Activated T-helper 1 cell treated with Interleukin-2 at 50 U/mL for 16 hours (primary cell): ENCODE data around the gene B3GALT6.
"Not testable (repeated sequence)": the region's sequence is repeated elsewhere in the genome, so short reads cannot be mapped to it uniquely, and the experiment has no call there.

Experiments
- DNase-seq: peaks from one replicate; pipeline ENCODE4 v3.0.0-alpha.2; 2020; ENCODE audit warnings: low read depth

B3GALT6 gene

DNA sequence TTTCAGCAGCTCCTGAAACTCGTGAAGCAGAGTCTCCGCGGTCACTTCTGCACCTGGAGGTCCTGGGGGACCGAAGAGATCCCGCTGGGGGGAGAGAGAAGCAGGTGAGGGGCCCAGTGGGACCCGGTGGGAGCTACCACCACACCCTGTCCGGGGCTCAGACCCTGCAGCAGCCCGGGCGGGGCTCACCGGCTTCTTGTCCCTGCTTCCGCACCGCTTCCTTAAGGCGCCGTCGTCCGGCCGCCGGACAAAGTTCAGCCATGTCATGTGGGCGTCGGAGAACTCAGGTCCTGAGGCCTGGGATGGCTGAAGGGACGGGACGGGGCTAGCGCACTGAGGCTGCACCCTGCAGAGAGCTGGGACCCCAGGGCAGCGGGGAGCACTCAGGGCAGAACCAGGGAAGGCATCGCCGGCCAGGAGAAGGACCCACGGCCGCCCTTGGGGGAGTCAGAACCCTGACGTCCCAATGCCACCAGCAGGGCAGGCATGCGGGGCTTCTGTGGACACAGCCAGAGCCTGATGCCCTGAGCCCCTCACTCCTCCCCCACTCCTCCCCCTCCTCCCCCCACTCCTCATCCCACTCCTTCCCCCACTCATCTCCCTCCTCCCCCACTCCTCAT, 12.3 kb downstream of the B3GALT6 start:
- DNase-seq, result no peak

GRCh38 chr1:1245178-1245816, 13.3 kb downstream of the B3GALT6 start:
- DNase-seq, result no peak

DNA sequence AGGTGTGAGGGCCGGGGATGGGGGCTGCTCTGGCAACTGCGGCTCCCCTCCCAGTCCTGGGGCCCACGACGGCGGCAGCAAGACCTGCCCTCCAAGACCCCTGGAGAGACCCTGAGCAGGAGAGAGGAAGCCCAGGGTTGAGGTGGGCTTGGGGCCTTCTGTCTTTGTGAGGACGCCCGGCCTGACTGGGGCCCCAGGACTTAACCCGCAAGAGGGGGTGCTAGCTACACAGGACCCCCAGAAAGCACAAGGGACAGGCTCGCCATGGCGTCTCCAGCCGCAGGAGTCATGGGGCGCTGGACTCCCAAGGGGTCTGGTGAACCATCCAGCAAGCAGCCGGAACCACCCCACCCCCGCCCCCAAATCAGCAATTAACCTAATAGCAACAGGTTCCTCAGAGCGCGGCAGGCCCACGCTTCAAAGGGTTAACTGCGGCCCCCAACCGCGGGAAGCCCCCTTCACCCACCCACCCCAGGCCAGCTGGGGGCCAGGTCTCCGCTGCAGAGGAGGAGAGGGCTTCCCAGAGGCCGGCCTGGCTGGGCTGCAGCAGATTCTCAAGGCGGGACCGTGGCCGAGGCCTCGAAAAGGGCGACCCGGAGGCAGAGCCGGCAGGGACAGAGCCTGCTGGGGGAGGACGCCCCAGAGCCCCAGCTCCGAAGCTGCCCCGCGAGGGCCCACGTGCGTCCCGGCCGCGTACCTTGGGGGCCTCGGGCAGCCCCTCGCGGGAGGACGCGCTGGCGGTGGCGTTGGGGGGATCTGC, 14.0 kb downstream of the B3GALT6 start:
- DNase-seq, result no peak

- DNase-seq, result no peak
Observed at GRCh38 chr1:1246577-1247340, 14.7 kb downstream of the B3GALT6 start, which contains the start of gene C1QTNF12. C1QTNF12 (minus strand) TSS chr1:1246722; CDS start chr1:1246690, 32 bp downstream.

GRCh38 chr1:1247341-1247913, 15.4 kb downstream of the B3GALT6 start:
- no peak for DNase-seq

- DNase-seq, result not testable (repeated sequence)
Observed at GRCh38 chr1:1248009-1248913, 16.2 kb downstream of the B3GALT6 start.

DNA sequence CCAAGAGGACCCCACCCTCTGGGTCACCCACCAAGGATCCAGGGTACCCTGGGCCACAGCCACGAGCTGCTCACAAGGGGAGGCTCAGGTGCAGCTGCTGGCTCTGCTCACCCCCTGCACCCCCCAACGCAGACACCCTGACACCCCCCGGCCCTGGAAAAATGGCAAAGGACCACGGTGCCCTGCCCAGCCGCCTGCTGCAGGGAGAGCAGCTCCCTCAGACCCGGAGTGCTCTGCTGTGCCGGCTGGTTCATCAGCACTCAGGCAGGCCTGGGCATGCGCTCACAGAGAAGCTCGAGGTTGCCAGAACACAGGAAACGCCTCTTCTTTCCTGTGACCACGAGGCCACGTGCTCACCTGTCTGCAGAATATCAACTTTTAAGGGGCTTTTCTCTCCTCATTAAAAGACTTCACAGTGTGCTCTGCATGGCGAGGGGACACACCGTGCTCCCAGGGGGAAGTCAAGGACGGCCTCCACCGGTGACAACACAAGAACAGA, 18.8 kb downstream of the B3GALT6 start:
- DNase-seq, result peak; percentile 59

DNA sequence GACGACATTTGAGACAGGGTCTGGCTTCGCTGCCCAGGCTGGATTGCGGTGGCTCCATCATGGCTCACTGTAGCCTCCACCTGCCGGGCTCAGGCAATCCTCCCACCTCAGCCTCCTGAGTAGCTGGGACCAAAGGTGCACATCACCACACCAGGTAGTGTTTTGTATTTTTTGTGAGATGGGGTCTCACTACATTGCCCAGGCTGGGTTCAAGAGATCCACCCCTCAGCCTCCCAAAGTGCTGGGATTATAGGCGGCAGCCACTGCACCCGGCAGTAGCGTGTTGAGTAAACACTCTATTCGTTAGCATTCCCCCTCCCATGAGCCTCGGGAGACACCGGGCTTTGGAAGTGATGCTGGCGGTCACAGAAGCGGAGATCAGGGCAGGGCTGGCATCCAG, 21.3 kb downstream of the B3GALT6 start:
- no peak for DNase-seq

- no peak for DNase-seq
Observed at GRCh38 chr1:1253972-1254666, 22.1 kb downstream of the B3GALT6 start.

DNA sequence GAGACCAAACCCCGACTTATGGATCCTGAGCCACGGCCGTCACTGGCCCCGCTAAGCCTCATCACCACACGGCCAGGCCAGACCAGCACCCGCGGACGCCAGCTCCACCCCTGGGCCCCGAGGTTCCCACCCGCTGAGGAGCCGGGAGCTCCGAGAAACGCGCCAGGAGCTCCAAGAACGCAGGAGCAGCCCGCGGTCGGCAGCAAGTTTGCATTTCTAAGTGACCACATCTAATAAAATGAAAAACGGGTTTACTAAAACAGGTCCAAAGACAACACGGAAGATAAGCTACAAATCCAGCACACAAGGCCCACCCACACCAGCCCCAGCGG, 22.6 kb downstream of the B3GALT6 start:
- no peak for DNase-seq

DNA sequence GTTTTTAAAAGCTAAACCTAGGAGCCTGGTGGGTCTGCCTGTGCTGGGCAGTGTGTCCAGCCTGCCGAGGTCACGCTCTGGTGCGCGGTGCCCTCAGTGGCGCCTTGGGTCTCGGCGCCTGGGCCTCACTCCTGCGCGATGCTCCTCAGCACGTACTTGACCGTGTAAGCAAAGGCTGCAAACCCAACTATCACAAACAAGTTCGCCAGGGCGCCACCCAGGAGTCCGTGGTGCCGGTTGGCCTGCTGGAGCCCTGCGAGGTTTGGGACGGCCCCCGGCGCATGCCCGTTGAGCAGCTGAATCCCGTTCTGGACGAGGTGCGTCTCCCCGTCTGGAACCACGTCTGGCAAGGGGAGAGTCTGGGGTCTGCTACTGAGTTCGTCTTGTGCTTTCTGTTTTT, 23.0 kb downstream of the B3GALT6 start:
- no peak for DNase-seq

- no peak for DNase-seq
Observed at GRCh38 chr1:1255611-1256010, 23.6 kb downstream of the B3GALT6 start.

DNA sequence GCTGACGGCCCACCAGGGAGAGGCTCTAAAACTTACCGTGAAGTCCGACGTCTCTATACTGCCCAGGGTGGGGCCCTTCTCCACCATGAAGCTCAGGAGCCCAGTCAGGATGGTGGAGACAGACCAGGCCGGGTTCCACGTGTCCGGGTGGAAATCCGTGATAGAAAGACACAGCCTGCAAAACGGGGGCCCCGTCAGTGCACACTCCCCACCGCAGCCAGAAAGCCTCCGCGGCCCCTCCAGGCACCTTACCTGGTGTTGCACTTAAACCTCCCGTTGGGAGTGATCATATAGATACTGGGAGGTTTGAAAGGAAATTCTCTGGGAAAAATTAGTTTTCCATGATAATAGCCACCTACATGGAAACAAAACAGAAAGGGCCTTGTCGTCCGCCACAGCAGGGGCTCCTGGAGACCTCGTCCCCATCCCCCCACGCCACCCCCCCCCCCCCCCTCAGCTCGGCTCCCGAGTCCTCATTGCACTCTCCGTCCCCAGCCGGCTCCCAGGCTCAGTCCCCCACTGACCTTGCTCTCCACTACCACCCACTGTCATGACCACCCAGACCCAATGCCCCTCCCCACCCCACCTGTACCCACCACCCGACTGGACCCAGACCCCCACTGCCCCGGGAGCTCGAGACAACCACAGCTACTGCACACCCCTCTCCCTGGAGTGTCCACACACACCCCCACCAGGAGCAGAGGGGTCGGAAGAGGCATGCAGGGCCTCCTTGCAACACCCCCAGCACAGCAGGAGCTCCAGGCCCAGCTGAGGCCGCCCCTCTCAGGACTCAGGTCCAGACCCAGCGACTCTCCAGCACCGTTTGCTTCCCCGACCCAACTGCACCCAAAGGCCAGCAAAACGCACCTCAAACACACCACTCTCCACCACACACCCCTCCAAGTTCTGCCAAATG, 25.2 kb downstream of the B3GALT6 start:
- no peak for DNase-seq

- no peak for DNase-seq
Observed at GRCh38 chr1:1259119-1259488, 27.1 kb downstream of the B3GALT6 start.

- DNase-seq, result no peak
Observed at GRCh38 chr1:1259540-1259939, 27.5 kb downstream of the B3GALT6 start.

DNA sequence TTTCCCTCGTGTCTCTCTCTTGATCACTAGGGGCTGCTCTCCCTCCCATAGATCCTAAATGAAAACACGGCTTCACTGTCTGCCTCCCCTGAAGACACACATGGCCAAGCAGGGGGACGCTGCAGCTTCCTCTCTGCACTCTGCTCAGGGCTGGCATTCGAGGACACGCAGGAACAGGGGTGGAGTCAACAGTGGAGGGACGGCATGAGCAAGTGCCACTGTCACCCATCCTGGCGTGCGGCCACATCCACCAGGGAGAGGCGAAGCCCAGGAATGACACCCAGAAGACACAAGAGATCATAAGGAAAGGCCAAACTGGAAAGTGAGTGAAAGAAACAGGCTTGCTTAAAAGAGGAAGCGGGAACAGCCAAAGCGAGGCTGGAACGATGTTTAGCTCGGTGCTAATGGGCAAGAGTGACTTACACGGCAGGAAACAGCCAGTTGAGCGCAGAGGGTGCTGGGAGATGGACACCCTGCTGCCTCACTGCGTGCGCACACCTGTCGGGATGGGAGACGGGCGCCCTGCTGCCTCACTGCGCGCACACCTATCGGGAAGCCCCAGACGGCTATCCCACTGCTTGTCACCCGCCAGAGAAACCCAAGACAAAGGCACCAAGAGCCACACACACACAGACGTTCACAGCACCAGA, 28.0 kb downstream of the B3GALT6 start:
- no peak for DNase-seq

- no peak for DNase-seq
Observed at GRCh38 chr1:1260843-1261560, 29.0 kb downstream of the B3GALT6 start.

- no peak for DNase-seq
Observed at GRCh38 chr1:1262071-1262470, 30.0 kb downstream of the B3GALT6 start.
